IPS-18a (cell line): ENCODE measurements around the gene ABCG5.

ENCODE experiments used
- H3K27ac ChIP-seq: one replicate; pipeline ENCODE4 v1.5.1; 2013; ENCODE audit warnings: low read length
- H3K27me3 ChIP-seq: one replicate; pipeline ENCODE4 v1.6.1; 2013; ENCODE audit warnings: mild to moderate bottlenecking, low read length; ENCODE audit not compliant: control insufficient read depth, insufficient read depth
- H3K36me3 ChIP-seq: one replicate; pipeline ENCODE4 v1.6.1; 2013; ENCODE audit warnings: low read depth, low read length; ENCODE audit not compliant: control insufficient read depth
- H3K4me1 ChIP-seq: one replicate; pipeline ENCODE4 v1.6.1; 2013; ENCODE audit warnings: low read depth, low read length; ENCODE audit not compliant: control insufficient read depth
- H3K4me3 ChIP-seq: one replicate; pipeline ENCODE4 v1.5.1; 2013; ENCODE audit warnings: low read length
- H3K9ac ChIP-seq: one replicate; pipeline ENCODE4 v1.6.1; 2013; ENCODE audit warnings: mild to moderate bottlenecking, low read length, moderate library complexity
- H3K9me3 ChIP-seq: one replicate; pipeline ENCODE4 v1.6.1; 2013; ENCODE audit warnings: low read depth, low read length; ENCODE audit not compliant: control insufficient read depth

The ABCG5 gene

GRCh38 chr2:43773876-43774613, 64.6 kb downstream of the ABCG5 start, which contains the start of gene DYNC2LI1:
DYNC2LI1 (plus strand) TSS chr2:43774039; CDS start chr2:43774139, 100 bp downstream.
- Histone ChIP-seq H3K9me3 (no peaks in the 10 kb centered on the region), H3K9ac (peak within 1 kb of the TSS; percentile 67), H3K27ac (no peak within 1 kb of the TSS), H3K27me3 (no peaks in the 10 kb centered on the region), H3K4me3 (peak within 1 kb of the TSS; percentile 80), H3K36me3 (no peaks in the 10 kb centered on the region), H3K4me1 (no peaks in the 10 kb centered on the region)

DNA sequence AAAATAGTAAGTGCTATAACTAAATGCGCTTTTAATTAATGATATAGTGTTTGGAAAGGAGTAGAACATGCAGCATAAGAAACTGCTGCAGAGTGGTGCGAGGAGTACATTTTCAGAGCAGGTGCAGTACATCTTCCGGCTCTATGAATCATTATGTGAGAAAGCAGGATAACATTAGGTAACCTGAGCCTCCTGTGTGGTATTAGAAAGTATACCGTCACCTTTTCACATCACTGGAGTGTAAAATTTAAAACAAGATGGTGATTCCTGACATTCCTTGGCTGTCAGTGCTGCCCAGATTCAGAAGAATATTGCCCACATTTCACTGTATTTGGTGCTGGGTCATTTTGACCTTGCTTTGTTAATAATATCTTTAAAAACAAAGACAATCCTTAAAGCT, 72.6 kb downstream of the ABCG5 start:
- no peak overlapping the region for H3K4me3 ChIP-seq
- H3K27ac ChIP-seq, result no peak overlapping the region
- H3K9me3 ChIP-seq, result no peaks in the 10 kb centered on the region
- H3K36me3 ChIP-seq, result no peaks in the 10 kb centered on the region
- H3K4me1 ChIP-seq, result no peaks in the 10 kb centered on the region
- H3K9ac ChIP-seq, result no peak overlapping the region
- no peaks in the 10 kb centered on the region for H3K27me3 ChIP-seq

GRCh38 chr2:43764086-43764705, 74.4 kb downstream of the ABCG5 start:
- Histone ChIP-seq H3K9ac (no peak overlapping the region), H3K9me3 (no peaks in the 10 kb centered on the region), H3K4me1 (no peaks in the 10 kb centered on the region), H3K27ac (no peak overlapping the region), H3K36me3 (no peaks in the 10 kb centered on the region), H3K4me3 (no peak overlapping the region), H3K27me3 (no peaks in the 10 kb centered on the region)

DNA sequence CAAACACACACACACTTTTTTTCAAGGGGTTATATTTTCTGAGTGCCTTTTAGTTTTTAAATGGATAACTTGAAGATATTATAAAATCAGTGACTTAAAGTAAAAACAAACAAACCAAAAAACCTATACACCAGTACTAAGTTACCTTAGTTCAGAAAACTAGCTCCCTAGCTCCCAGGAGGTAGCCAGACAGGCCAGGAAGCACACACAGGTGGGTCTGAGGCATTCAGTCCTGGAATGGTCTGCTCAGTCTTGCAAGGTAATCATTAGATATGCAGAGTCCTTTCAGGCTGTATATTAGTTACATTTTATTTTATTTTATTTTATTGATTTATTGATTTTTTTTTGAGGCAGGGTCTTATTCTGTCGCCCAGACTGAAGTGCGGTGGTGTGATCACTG, 75.5 kb downstream of the ABCG5 start:
- Histone ChIP-seq H3K4me3 (no peak overlapping the region), H3K36me3 (no peaks in the 10 kb centered on the region), H3K27me3 (no peaks in the 10 kb centered on the region), H3K9ac (no peak overlapping the region), H3K27ac (no peak overlapping the region), H3K9me3 (no peaks in the 10 kb centered on the region), H3K4me1 (no peaks in the 10 kb centered on the region)
